Measurements from ENCODE around the gene CLPTM1. TPM values are rescaled to one million over a fixed set of nuclear protein-coding genes. Genes with fewer than 3 reads are reported as not detected.

CLPTM1 gene
- total and polyA plus RNA-seq, 2 of the 8 experiments (the other 6 are each of a cell fraction or from before 2014, with no cell fraction given) = 84.8 to 108 TPM

- Histone ChIP-seq H3K9ac (replicated peaks in 1 of 4; ENCODE audit: extremely low read depth in 1 of 4, low read depth in 3 of 4, low read length in 3 of 4) (no peak overlapping the region), H3K9me3 (ENCODE audit: insufficient read depth in 2 of 2, low read depth in 1 of 2, low read length in 1 of 2) (no peaks in the 10 kb centered on the region), H2AK5ac (ENCODE audit: low read depth, low read length) (no peak overlapping the region), H3K14ac (ENCODE audit: insufficient read length) (no peak overlapping the region), H3K27ac (ENCODE audit: low read depth, low read length) (no peak overlapping the region), H2BK120ac (replicated peaks; ENCODE audit: low read depth, low read length) (no peak overlapping the region), H3K36me3 (ENCODE audit: control insufficient read depth in 2 of 4, insufficient read depth in 4 of 4, low read length in 3 of 4) (no peaks in the 10 kb centered on the region), H4K5ac (ENCODE audit: insufficient read length, low read depth, low read length) (no peak overlapping the region), H3K23ac (ENCODE audit: insufficient read length) (no peak overlapping the region), H4K8ac (ENCODE audit: extremely low read depth, insufficient read depth, low read length) (no peak overlapping the region), H3K4ac (replicated peaks; ENCODE audit: insufficient read length, low read depth, low read length) (no peak overlapping the region), H3K56ac (replicated peaks; ENCODE audit: insufficient read length, low read depth, low read length) (no peak overlapping the region), H3K23me2 (ENCODE audit: low read depth, low read length) (no peaks in the 10 kb centered on the region), H3K4me3 (ENCODE audit: extremely low read depth in 1 of 4, insufficient read depth in 2 of 4, low read depth in 3 of 4, low read length in 4 of 4) (no peak overlapping the region), H2BK20ac (ENCODE audit: low read length) (no peak overlapping the region), H3K18ac (ENCODE audit: extremely low read depth, low read length) (no peak overlapping the region), H3K4me2 (ENCODE audit: insufficient read depth in 1 of 2, low read depth in 2 of 2, low read length in 2 of 2) (no peak overlapping the region), H2BK15ac (ENCODE audit: low read length) (no peak overlapping the region), H3K4me1 (replicated peaks in 1 of 4; ENCODE audit: control insufficient read depth in 3 of 4, insufficient read depth in 4 of 4, low read length in 3 of 4) (peaks cover 0 to 5% (median 0%) of the 10 kb centered on the region in 4 experiments; a peak in 2 of 7 replicates), H3K27me3 (replicated peaks in 1 of 4; ENCODE audit: control insufficient read depth in 3 of 4, extremely low read depth in 1 of 4, insufficient read depth in 3 of 4, low read length in 3 of 4) (peaks cover 0 to 1% (median 0%) of the 10 kb centered on the region in 4 experiments; a peak in 1 of 7 replicates), H3K79me1 (ENCODE audit: low read depth, low read length) (no peaks in the 10 kb centered on the region), H4K91ac (replicated peaks; ENCODE audit: insufficient read length, low read length) (no peak overlapping the region), H3K79me2 (ENCODE audit: control insufficient read depth in 1 of 2, insufficient read depth in 2 of 2, low read length in 2 of 2) (no peaks in the 10 kb centered on the region), H2BK12ac (ENCODE audit: low read depth, low read length) (no peak overlapping the region), H2BK5ac (ENCODE audit: low read depth, low read length) (no peak overlapping the region), H2AFZ (ENCODE audit: low read length) (no peak overlapping the region), H4K20me1 (replicated peaks in 1 of 2; ENCODE audit: control insufficient read depth in 1 of 2, insufficient read depth in 2 of 2, low read length in 2 of 2) (no peaks in the 10 kb centered on the region)
- POLR2A ChIA-PET (ENCODE audit: partially characterized antibody) = no interaction called here
- WGBS, 2 experiments (ENCODE audit: extremely low coverage in 1 of 2, insufficient coverage in 1 of 2, insufficient read length in 1 of 2, insufficient replicate concordance in 2 of 2, low coverage in 1 of 2, low lambda C conversion rate in 2 of 2, missing lambda C conversion rate in 1 of 2) = 90% methylated on average over 7 of the region's 7 CpGs; no CpG with 5 or more reads in 1 of the 2 experiments
- CTCF ChIA-PET (ENCODE audit: partially characterized antibody) = interaction anchor here (1.6 to 1.8 kb wide), 2 partner anchors 22 to 23 kb away, joined by 4 to 6 read pairs; no protein-coding TSS in a partner anchor
- FAIRE-seq (no peak), DNase-seq (ENCODE audit: low read depth in 1 of 2, low spot score in 2 of 2) (no peak)
- TF ChIP-seq GABPA (IDR thresholded peaks at IDR 0.05; ENCODE audit: borderline replicate concordance, insufficient read depth, low read length) (no peak), CTCF (IDR thresholded peaks at IDR 0.05; ENCODE audit: control extremely low read depth in 1 of 3, insufficient read depth in 1 of 3, low read depth in 1 of 3, low read length in 3 of 3) (no peak), RBBP5 (IDR thresholded peaks at IDR 0.05; ENCODE audit: borderline replicate concordance, low read depth, low read length) (no peak), NRF1 (IDR thresholded peaks at IDR 0.05; ENCODE audit: low read depth, low read length) (no peak)
Measured at GRCh38 chr19:44930088-44930487, 25.1 kb upstream of the CLPTM1 start.
